Smooth muscle cell (in vitro differentiated cells): ENCODE data around the gene TBC1D30. TPM values are rescaled to one million over a fixed set of nuclear protein-coding genes. Genes with fewer than 3 reads are reported as not detected.

ENCODE experiments used
- DNase-seq: peaks from one replicate; lab custom pipeline; 2025; ENCODE audit not compliant: unreplicated experiment; lab: John Stamatoyannopoulos, UW
- H2AFZ ChIP-seq: fragments of 200-600 bp; sonication (generic); 2 replicates; pipeline ENCODE4 v1.6.0; 2016; ENCODE audit warnings: antibody characterized with exemption, low read depth, mild to moderate bottlenecking
- H3F3A ChIP-seq: fragments of 200-600 bp; sonication (generic); 2 replicates; pipeline ENCODE4 v1.6.0; 2017; ENCODE audit warnings: antibody characterized with exemption, low read depth
- H3K27ac ChIP-seq: fragments of 200-600 bp; sonication (generic); 2 replicates; pipeline ENCODE4 v1.5.1; 2016; ENCODE audit warnings: low read depth, mild to moderate bottlenecking
- H3K27me3 ChIP-seq: fragments of 200-600 bp; sonication (generic); 2 replicates; pipeline ENCODE4 v1.6.1; 2016; ENCODE audit warnings: low read depth, mild to moderate bottlenecking
- H3K36me3 ChIP-seq: fragments of 200-600 bp; sonication (generic); 2 replicates; pipeline ENCODE4 v1.5.1; 2016; ENCODE audit warnings: low read depth
- H3K4me1 ChIP-seq: fragments of 200-600 bp; sonication (generic); 2 replicates; pipeline ENCODE4 v1.5.1; 2016; ENCODE audit warnings: low read depth
- H3K4me2 ChIP-seq: fragments of 200-600 bp; sonication (generic); 2 replicates; pipeline ENCODE4 v1.6.0; 2016; ENCODE audit warnings: mild to moderate bottlenecking
- H3K4me3 ChIP-seq: fragments of 200-600 bp; sonication (generic); 2 replicates; pipeline ENCODE4 v1.5.1; 2016; ENCODE audit warnings: mild to moderate bottlenecking
- H3K79me2 ChIP-seq: fragments of 200-600 bp; sonication (generic); 2 replicates; pipeline ENCODE4 v1.6.0; 2016; ENCODE audit warnings: low read depth, mild to moderate bottlenecking
- H3K9ac ChIP-seq: fragments of 200-600 bp; sonication (generic); 2 replicates; pipeline ENCODE4 v1.6.0; 2016; ENCODE audit warnings: low read depth
- H3K9me3 ChIP-seq: fragments of 200-600 bp; sonication (generic); replicated peaks from 2 replicates; pipeline ENCODE4 v1.5.1; 2016; ENCODE audit warnings: low read depth
- H4K20me1 ChIP-seq: fragments of 200-600 bp; sonication (generic); 2 replicates; pipeline ENCODE4 v1.6.0; 2016; ENCODE audit warnings: low read depth
- WGBS: methylation state at CpG from one replicate; pipeline ENCODE4 v1.1.7; 2016; ENCODE audit warnings: low lambda C conversion rate; 5-methylcytosine and 5-hydroxymethylcytosine counted together
- polyA plus RNA-seq: library from polyadenylated mRNA; unstranded; fragments of >200 nt; fragmentation: Nextera tagmentation; extraction: Ambion mirVana; gene quantifications from 2 replicates; pipeline ENCODE4 v1.2.1, GENCODE V29; 2016
- total RNA-seq: library from RNA; depleted of rRNA; stranded (reverse); fragments of >200 nt; gene quantifications from 2 replicates; pipeline ENCODE4 v1.2.3, GENCODE V29; 2014
- TF ChIP-seq, protein P1 (sequence below): fragments of 200-600 bp; sonication (generic); IDR thresholded peaks from 2 replicates; pipeline ENCODE4 v1.5.1; 2017; ENCODE audit warnings: borderline replicate concordance, mild to moderate bottlenecking, antibody characterized with exemption; ENCODE audit not compliant: insufficient read depth, poor library complexity, severe bottlenecking

Gene TBC1D30
- total and polyA plus RNA-seq, 2 experiments from 2014 or later = 0.67 to 2.3 TPM

DNA sequence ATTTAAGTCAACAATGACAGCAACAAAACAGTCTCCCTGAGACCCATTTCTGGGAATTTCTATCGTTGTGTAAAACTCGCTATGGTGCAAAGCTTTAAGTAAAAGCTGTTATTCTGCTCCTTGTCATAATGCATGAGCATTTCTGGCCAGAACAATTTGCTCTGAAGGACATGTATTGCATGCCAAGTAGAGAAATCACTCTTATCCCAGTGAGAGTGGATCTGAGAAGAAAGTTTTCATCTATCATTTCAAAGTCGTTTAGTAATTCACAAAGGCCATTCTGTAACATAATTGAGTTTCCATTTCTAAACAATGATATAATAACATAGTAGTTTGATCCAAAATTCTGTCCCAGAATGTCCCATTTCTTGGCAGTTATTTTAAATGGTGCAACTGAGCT, 86.6 kb downstream of the TBC1D30 start:
- H3K9ac ChIP-seq = no peak overlapping the region
- no peak overlapping the region for H2AFZ ChIP-seq
- H3K27me3 ChIP-seq = peaks cover 5% of the 10 kb centered on the region
- H3K36me3 ChIP-seq = no peaks in the 10 kb centered on the region
- 86% methylated on average over 3 of the region's 3 CpGs for WGBS
- H3K27ac ChIP-seq = no peak overlapping the region
- no peaks in the 10 kb centered on the region for H4K20me1 ChIP-seq
- H3K4me3 ChIP-seq = no peak overlapping the region
- H3K4me1 ChIP-seq = no peaks in the 10 kb centered on the region
- no peaks in the 10 kb centered on the region for H3F3A ChIP-seq
- TF ChIP-seq, protein P1, sequence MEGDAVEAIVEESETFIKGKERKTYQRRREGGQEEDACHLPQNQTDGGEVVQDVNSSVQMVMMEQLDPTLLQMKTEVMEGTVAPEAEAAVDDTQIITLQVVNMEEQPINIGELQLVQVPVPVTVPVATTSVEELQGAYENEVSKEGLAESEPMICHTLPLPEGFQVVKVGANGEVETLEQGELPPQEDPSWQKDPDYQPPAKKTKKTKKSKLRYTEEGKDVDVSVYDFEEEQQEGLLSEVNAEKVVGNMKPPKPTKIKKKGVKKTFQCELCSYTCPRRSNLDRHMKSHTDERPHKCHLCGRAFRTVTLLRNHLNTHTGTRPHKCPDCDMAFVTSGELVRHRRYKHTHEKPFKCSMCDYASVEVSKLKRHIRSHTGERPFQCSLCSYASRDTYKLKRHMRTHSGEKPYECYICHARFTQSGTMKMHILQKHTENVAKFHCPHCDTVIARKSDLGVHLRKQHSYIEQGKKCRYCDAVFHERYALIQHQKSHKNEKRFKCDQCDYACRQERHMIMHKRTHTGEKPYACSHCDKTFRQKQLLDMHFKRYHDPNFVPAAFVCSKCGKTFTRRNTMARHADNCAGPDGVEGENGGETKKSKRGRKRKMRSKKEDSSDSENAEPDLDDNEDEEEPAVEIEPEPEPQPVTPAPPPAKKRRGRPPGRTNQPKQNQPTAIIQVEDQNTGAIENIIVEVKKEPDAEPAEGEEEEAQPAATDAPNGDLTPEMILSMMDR = no peak
- no peaks in the 10 kb centered on the region for H3K9me3 ChIP-seq
- no peaks in the 10 kb centered on the region for H3K79me2 ChIP-seq
- H3K4me2 ChIP-seq = no peak overlapping the region
- DNase-seq = no peak

DNA sequence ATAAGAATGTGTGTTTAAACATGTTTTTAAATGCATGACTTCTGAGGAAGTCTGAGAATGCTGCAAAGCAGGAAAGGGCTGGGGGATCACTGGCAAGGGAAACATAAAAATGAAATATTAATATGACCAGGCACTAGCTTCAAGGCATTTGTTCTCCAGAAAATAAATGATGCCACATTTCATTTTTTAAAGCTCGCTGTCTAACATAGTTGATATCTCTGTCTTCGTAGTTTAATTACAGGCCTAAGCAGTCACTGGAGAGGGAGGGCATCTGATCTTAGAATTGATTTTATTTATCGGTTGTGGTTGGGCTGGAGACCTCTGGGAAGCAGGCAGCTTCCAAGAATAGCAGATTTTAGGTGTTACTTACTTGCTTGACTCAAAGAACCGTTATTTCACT, 87.5 kb downstream of the TBC1D30 start:
- Histone ChIP-seq H3K27ac (no peak overlapping the region), H2AFZ (no peak overlapping the region), H3K36me3 (no peaks in the 10 kb centered on the region), H3K4me3 (no peak overlapping the region), H3K9ac (no peak overlapping the region), H3K27me3 (peaks cover 5% of the 10 kb centered on the region), H4K20me1 (no peaks in the 10 kb centered on the region), H3K79me2 (no peaks in the 10 kb centered on the region), H3K4me1 (no peaks in the 10 kb centered on the region), H3F3A (no peaks in the 10 kb centered on the region), H3K9me3 (no peaks in the 10 kb centered on the region), H3K4me2 (no peak overlapping the region)
- DNase-seq = no peak
- 88% methylated on average over 4 of the region's 4 CpGs for WGBS
- TF ChIP-seq, protein P1 = no peak

DNA sequence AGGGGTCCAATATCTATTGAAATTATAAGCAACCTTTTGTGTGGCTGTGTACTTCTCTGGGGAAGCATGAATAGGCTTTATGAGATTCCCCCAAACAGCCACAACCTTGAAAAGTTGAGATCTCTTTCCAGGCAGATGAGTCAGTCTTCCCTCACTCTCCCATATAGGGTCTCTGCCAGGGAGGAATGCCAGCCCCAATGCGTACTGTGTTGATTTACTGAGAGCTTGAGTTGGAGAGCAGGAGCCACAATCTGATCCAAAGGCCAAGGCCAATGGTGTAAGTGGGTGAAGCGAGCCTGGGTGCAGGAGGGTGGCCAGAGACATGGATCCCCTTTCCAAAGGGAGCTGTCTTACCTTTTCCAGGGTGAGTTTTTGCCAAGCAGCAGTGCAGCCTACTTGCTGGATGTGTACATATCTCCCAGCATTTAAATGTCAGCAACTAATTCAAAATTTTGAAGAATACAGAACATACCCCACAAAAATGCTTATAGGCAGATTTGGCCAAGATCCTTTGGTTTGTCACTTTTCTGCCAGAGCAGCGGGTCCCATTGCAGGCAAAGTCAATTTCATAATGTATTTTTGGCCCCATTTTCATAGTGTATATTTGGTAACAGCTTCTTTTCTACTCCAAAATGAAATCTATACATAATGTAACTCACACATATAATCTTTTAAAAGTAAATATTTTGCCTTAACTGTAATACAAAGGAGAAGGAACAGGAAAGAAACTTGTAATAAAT, 88.2 kb downstream of the TBC1D30 start:
- TF ChIP-seq, protein P1 = no peak
- no peak for DNase-seq
- 79% methylated on average over 3 of the region's 3 CpGs for WGBS

DNA sequence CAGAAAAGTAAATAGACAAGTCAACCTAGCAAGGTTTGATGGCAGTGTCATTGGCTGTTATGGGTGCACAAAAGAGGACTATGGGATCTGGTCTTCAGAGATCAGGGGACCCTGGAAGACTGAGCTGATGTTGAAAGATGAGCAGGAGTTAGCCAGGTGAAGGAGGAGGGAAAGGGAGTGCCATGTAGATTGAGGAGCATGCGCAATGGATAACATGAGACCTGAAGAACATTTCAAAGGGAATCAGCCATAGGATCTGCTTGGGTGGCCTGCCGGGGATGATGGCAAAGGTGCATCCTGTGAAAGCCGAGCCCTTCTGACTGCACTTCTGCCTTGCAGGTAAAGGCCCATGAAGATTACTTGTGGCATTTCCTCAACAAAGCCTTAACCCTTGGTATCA, 90.8 kb downstream of the TBC1D30 start:
- DNase-seq = no peak
- H3K27me3 ChIP-seq = peaks cover 13% of the 10 kb centered on the region
- TF ChIP-seq, protein P1 = no peak
- H3K27ac ChIP-seq = no peak overlapping the region
- no peak overlapping the region for H3K4me2 ChIP-seq
- no peaks in the 10 kb centered on the region for H3K9me3 ChIP-seq
- H3F3A ChIP-seq = no peaks in the 10 kb centered on the region
- H3K9ac ChIP-seq = no peak overlapping the region
- no peaks in the 10 kb centered on the region for H3K36me3 ChIP-seq
- no peak overlapping the region for H3K4me3 ChIP-seq
- no peaks in the 10 kb centered on the region for H3K4me1 ChIP-seq
- H3K79me2 ChIP-seq = no peaks in the 10 kb centered on the region
- no peaks in the 10 kb centered on the region for H4K20me1 ChIP-seq
- no peak overlapping the region for H2AFZ ChIP-seq
- WGBS = 76% methylated on average over 3 of the region's 3 CpGs

More for the DNA sequence above, 88.2 kb downstream of the TBC1D30 start:
- no peak overlapping the region for H3K4me2 ChIP-seq
- H4K20me1 ChIP-seq = no peaks in the 10 kb centered on the region
- H3K27ac ChIP-seq = no peak overlapping the region
- H3K36me3 ChIP-seq = no peaks in the 10 kb centered on the region
- no peak overlapping the region for H2AFZ ChIP-seq
- H3K4me1 ChIP-seq = no peaks in the 10 kb centered on the region
- H3K9me3 ChIP-seq = no peaks in the 10 kb centered on the region
- no peak overlapping the region for H3K9ac ChIP-seq
- H3F3A ChIP-seq = no peaks in the 10 kb centered on the region
- no peaks in the 10 kb centered on the region for H3K79me2 ChIP-seq
- no peak overlapping the region for H3K4me3 ChIP-seq
- H3K27me3 ChIP-seq = peaks cover 5% of the 10 kb centered on the region
